Mucosa of rectum (tissue), 2 donors: ENCODE data around the gene GLYR1.

Experiments used
- H3K27ac ChIP-seq, 2 donors: one replicate each; pipeline ENCODE4 v1.7.0; 2013; ENCODE audit warnings: inconsistent platforms in 2 of 2, low read depth in 2 of 2, low read length in 2 of 2
- H3K27me3 ChIP-seq, 2 donors: one replicate each; pipeline ENCODE4 v1.7.0; 2013; ENCODE audit warnings: low read length in 2 of 2; ENCODE audit not compliant: control insufficient read depth in 2 of 2, insufficient read depth in 2 of 2
- H3K36me3 ChIP-seq, 2 donors: one replicate each; pipeline ENCODE4 v1.7.0; 2013; ENCODE audit warnings: low read length in 2 of 2; ENCODE audit not compliant: control insufficient read depth in 2 of 2, insufficient read depth in 2 of 2
- H3K4me1 ChIP-seq, 2 donors: one replicate each; pipeline ENCODE4 v1.7.0; 2013; ENCODE audit warnings: low read length in 2 of 2, mild to moderate bottlenecking in 1 of 2; ENCODE audit not compliant: control insufficient read depth in 2 of 2, insufficient read depth in 2 of 2
- H3K4me3 ChIP-seq, 2 donors: one replicate each; pipeline ENCODE4 v1.7.0; 2013; ENCODE audit warnings: low read length in 2 of 2
- H3K9ac ChIP-seq, 2 donors: one replicate each; pipeline ENCODE4 v1.7.0; 2013; ENCODE audit warnings: low read length in 2 of 2, low read depth in 1 of 2, mild to moderate bottlenecking in 1 of 2
- H3K9me3 ChIP-seq, 2 donors: one replicate each; pipeline ENCODE4 v1.7.0; 2013; ENCODE audit warnings: low read length in 2 of 2; ENCODE audit not compliant: control insufficient read depth in 2 of 2
- donor health status: healthy.
- donor health status: Normal muscosa, but diverticular disease.

GLYR1 gene

DNA sequence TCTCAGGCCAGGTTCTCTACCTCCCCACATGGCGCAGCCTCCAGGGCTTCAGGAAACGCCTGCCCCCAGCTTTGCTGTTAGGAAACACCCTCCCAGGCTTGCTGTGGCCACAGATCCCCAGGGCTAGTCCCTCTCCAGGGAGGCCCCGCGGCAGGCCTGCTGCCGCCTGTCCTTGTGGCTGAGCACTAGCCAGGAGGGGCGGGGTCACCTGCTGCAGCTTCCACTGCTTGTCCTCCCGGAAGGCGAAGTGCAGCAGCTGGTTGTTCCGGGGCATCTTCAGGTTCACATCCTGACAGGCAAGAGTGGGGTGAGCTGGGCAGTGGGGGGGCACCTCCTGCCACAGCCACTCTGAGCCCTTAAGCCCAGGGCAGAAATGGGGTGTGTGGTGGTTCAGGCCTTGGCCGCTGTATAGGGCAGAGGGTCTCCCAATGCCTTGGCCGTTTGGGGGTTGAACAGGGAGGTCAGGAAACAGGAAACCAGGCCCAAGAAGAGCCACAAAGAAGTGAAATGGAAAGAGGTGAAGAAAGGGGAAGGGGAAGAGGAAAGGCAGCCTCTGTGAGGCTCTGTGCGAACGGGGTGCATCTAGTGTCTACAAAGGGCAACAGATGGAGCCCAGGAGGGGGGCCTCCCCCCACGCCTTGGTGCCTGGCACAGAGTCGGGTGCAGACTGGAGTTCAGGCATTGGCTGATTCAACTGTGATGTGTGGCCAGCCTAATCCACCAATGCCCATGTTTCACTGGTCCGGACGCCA lies 46.6 kb downstream of the GLYR1 start:
- H3K36me3 ChIP-seq, result peaks cover 14 to 19% of the 10 kb centered on the region in 2 donors
- peak overlapping the region in 1 of 2 donors; percentile 13 for H3K4me3 ChIP-seq
- peaks cover 19 to 31% of the 10 kb centered on the region in 2 donors for H3K4me1 ChIP-seq
- H3K27me3 ChIP-seq, result no peaks in the 10 kb centered on the region
- peak overlapping the region; percentile 24 to 29 for H3K9ac ChIP-seq
- H3K27ac ChIP-seq, result peak overlapping the region; percentile 49 to 82
- no peaks in the 10 kb centered on the region for H3K9me3 ChIP-seq

GRCh38 chr16:4799171-4799855 lies 47.8 kb downstream of the GLYR1 start:
- Histone ChIP-seq H3K27ac (no peak overlapping the region), H3K27me3 (no peaks in the 10 kb centered on the region), H3K36me3 (peaks cover 12 to 15% of the 10 kb centered on the region in 2 donors), H3K4me3 (no peak overlapping the region), H3K9ac (no peak overlapping the region), H3K4me1 (peaks cover 19 to 31% of the 10 kb centered on the region in 2 donors), H3K9me3 (no peaks in the 10 kb centered on the region)

GRCh38 chr16:4798456-4798855 lies 48.6 kb downstream of the GLYR1 start:
- Histone ChIP-seq H3K4me1 (peaks cover 19 to 31% of the 10 kb centered on the region in 2 donors), H3K27me3 (no peaks in the 10 kb centered on the region), H3K27ac (no peak overlapping the region), H3K9me3 (no peaks in the 10 kb centered on the region), H3K9ac (no peak overlapping the region), H3K4me3 (no peak overlapping the region), H3K36me3 (peaks cover 12 to 15% of the 10 kb centered on the region in 2 donors)

DNA sequence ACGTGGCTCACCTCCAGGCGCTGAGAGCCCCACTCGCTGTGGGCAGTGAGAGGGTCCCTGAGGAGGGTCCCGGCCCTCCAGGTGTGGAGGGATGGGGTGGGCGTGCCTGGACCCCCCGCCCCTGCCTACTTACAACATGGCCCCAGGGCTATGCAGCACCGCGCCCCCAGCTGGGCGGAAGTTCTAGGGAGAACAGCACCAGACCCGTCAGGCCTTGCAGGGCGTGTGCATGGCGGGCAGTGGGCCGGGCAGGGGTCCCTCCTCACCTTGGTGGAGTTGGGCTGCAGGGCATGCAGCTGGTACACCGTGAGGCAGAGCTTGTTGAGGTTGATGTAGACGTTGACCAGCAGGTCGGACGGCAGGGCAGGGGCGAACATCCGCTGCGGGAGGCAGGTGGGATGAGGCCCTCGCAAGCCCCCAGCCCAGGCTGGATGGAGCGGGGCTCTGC lies 49.3 kb downstream of the GLYR1 start:
- Histone ChIP-seq H3K27ac (no peak overlapping the region), H3K4me1 (peaks cover 19 to 31% of the 10 kb centered on the region in 2 donors), H3K9me3 (no peaks in the 10 kb centered on the region), H3K36me3 (peaks cover 12 to 15% of the 10 kb centered on the region in 2 donors), H3K27me3 (no peaks in the 10 kb centered on the region), H3K9ac (no peak overlapping the region), H3K4me3 (no peak overlapping the region)

GRCh38 chr16:4796982-4797804 lies 49.9 kb downstream of the GLYR1 start:
- Histone ChIP-seq H3K9ac (peak overlapping the region in 1 of 2 donors; percentile 34), H3K27me3 (no peaks in the 10 kb centered on the region), H3K4me3 (peak overlapping the region in 1 of 2 donors; percentile 30), H3K36me3 (peaks cover 12 to 15% of the 10 kb centered on the region in 2 donors), H3K9me3 (no peaks in the 10 kb centered on the region), H3K4me1 (peaks cover 19 to 31% of the 10 kb centered on the region in 2 donors), H3K27ac (peak overlapping the region in 1 of 2 donors; percentile 13)

- Histone ChIP-seq H3K4me3 (peak overlapping the region; percentile 73 to 93), H3K27ac (peak overlapping the region; percentile 84 to 85), H3K4me1 (peaks cover 10 to 21% of the 10 kb centered on the region in 2 donors), H3K9me3 (no peaks in the 10 kb centered on the region), H3K9ac (peak overlapping the region; percentile 75 to 84), H3K27me3 (no peaks in the 10 kb centered on the region), H3K36me3 (peaks cover 12 to 15% of the 10 kb centered on the region in 2 donors)
Observed at GRCh38 chr16:4795828-4796572, 51.1 kb downstream of the GLYR1 start.

- H3K4me1 ChIP-seq, result peaks cover 3 to 14% of the 10 kb centered on the region in 2 donors
- H3K27ac ChIP-seq, result peak within 1 kb of the TSS; percentile 84 to 85
- H3K9me3 ChIP-seq, result no peaks in the 10 kb centered on the region
- no peaks in the 10 kb centered on the region for H3K27me3 ChIP-seq
- peak within 1 kb of the TSS; percentile 75 to 84 for H3K9ac ChIP-seq
- H3K4me3 ChIP-seq, result peak within 1 kb of the TSS; percentile 73 to 93
- H3K36me3 ChIP-seq, result peaks cover 12 to 15% of the 10 kb centered on the region in 2 donors
Observed at GRCh38 chr16:4795181-4795827, 51.8 kb downstream of the GLYR1 start, which contains the start of gene SMIM22. TSS of gene SMIM22 (plus strand) at chr16:4795369. CDS start at chr16:4795735, 366 bp downstream.

- Histone ChIP-seq H3K27me3 (no peaks in the 10 kb centered on the region), H3K9me3 (no peaks in the 10 kb centered on the region), H3K9ac (no peak overlapping the region), H3K27ac (no peak overlapping the region), H3K4me3 (no peak overlapping the region), H3K4me1 (peaks cover 0 to 15% of the 10 kb centered on the region in 2 donors), H3K36me3 (peaks cover 5 to 6% of the 10 kb centered on the region in 2 donors)
Observed at GRCh38 chr16:4792951-4793513, 54.1 kb downstream of the GLYR1 start.

GRCh38 chr16:4790871-4791270 lies 56.2 kb downstream of the GLYR1 start:
- peaks cover 0 to 4% of the 10 kb centered on the region in 2 donors for H3K4me1 ChIP-seq
- no peak overlapping the region for H3K4me3 ChIP-seq
- H3K36me3 ChIP-seq, result no peaks in the 10 kb centered on the region
- H3K9ac ChIP-seq, result no peak overlapping the region
- no peaks in the 10 kb centered on the region for H3K9me3 ChIP-seq
- H3K27ac ChIP-seq, result no peak overlapping the region
- peaks cover 0 to 2% of the 10 kb centered on the region in 2 donors for H3K27me3 ChIP-seq
